Activated CD4-positive, alpha-beta T cell treated with anti-CD3 and anti-CD28 coated beads, Interleukin-2, amount 10 ng/mL, durations not matched to agents 7 days and 5 days (primary cell): Measurements from ENCODE around the gene PCGF3. TPM values are rescaled to one million over a fixed set of nuclear protein-coding genes. Genes with fewer than 3 reads are reported as not detected.
"Not testable (repeated sequence)": the region's sequence is repeated elsewhere in the genome, so short reads cannot be mapped to it uniquely, and the experiment has no call there.

Experiments used
- CTCF ChIA-PET: fragments of 350-600 bp; sonication (Branson Sonifier 250); formaldehyde crosslinking; loops from one replicate; lab custom pipeline; 2021; ENCODE audit warnings: antibody characterized with exemption; lab: Charles Lee
- POLR2A ChIA-PET: fragments of 350-600 bp; sonication (Branson Sonifier 250); formaldehyde crosslinking; loops from one replicate; lab custom pipeline; 2021; ENCODE audit warnings: antibody characterized with exemption; lab: Charles Lee
- DNase-seq: peaks from one replicate; pipeline ENCODE4 v3.0.0-alpha.2; 2020
- H3K27ac Mint-ChIP-seq: one replicate; pipeline ENCODE4 v1.8.0; 2021; ENCODE audit warnings: mild to moderate bottlenecking, moderate library complexity, mixed read lengths
- H3K27me3 Mint-ChIP-seq: one replicate; pipeline ENCODE4 v1.8.0; 2021; ENCODE audit warnings: mixed read lengths
- H3K36me3 Mint-ChIP-seq: one replicate; pipeline ENCODE4 v1.8.0; 2021; ENCODE audit warnings: low read depth, mixed read lengths
- H3K4me1 Mint-ChIP-seq: one replicate; pipeline ENCODE4 v1.8.0; 2021; ENCODE audit warnings: mixed read lengths
- H3K4me3 Mint-ChIP-seq: one replicate; pipeline ENCODE4 v1.8.0; 2021; ENCODE audit warnings: mild to moderate bottlenecking, moderate library complexity, mixed read lengths
- H3K9me3 Mint-ChIP-seq: one replicate; pipeline ENCODE4 v1.8.0; 2021; ENCODE audit warnings: mixed read lengths
- total RNA-seq, 2 experiments: library from RNA; stranded (reverse); gene quantifications; one replicate each; pipeline ENCODE4 v1.2.3, GENCODE V29; 2021

The PCGF3 gene
- total RNA-seq, 2 experiments from 2014 or later, result 34.9 to 36.8 TPM

DNA sequence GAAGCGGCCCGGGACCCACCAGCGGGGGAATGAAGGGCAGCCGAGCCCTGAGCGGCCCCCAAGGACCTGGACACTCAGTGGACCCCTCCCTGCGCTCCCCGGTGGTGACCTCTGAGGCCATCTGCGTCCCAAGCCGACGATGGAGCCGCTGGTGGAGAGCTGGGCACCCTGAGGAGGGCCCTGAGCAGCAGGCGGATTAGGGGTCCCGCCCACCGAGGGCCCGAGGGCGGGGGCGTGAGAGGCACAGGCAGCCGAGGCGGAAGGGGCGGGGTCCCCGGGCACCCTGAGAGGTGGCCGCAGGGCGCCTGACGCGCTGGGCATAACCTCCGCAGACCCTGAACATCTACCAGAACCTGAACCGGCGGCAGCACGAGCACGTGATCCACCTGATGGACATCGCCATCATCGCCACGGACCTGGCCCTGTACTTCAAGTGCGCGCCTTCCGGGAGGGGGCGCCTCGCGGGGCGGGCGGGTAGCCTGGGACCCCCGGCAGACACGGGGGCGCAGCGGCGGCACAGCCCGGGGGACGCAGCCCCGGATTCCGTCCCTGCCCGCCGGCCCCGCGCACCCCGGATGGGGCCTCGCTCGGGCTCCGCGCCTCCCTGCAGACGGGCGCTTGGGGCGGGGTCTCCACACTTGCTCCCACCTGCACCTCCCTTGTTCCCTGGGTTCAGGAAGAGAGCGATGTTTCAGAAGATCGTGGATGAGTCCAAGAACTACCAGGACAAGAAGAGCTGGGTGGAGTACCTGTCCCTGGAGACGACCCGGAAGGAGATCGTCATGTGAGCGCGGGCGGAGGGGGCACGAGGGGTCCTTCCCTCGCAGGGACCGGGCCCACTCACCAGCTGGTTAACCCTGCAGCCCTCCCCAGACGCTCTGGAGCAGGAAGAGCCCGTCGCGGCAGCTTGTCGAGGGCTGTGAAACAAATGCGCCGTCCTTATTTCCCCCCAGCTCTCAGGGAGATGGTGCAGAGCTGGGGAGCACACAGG is 41.9 kb upstream of the PCGF3 start:
- Mint-ChIP-seq H3K4me1 (peaks cover 19% of the 10 kb centered on the region), H3K36me3 (peaks cover 14% of the 10 kb centered on the region)

DNA sequence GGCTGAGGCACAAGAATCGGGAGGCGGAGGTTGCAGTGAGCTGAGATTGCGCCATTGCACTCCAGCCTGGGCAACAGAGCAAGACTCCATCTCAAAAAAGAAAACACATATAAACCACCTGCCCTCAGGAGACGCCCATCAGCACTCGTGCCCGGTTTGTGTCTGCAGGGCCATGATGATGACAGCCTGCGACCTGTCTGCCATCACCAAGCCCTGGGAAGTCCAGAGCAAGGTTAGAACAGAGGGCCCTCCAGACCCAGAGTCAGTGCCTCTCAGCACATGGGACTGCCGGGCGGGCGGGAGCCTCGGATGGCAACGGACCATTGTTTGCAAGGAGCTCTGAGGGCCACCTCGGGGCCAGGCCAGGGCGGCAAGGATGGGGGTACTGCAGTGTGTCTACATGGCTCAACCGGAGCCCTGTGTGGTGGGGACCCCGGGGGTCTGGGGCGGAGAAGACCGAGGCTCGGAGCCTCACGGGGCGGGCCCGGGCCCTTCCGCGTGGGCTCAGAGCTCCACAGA is 40.9 kb upstream of the PCGF3 start:
- H3K36me3 Mint-ChIP-seq, result peaks cover 16% of the 10 kb centered on the region
- H3K4me3 Mint-ChIP-seq, result peak overlapping the region; percentile 80
- H3K27me3 Mint-ChIP-seq, result no peaks in the 10 kb centered on the region
- no peak for DNase-seq
- H3K9me3 Mint-ChIP-seq, result peaks cover 6% of the 10 kb centered on the region
- H3K27ac Mint-ChIP-seq, result peak overlapping the region; percentile 92
- peaks cover 19% of the 10 kb centered on the region for H3K4me1 Mint-ChIP-seq
- ChIA-PET POLR2A (interaction anchor here (1.0 kb wide), 1 partner anchor 9 kb away, joined by 4 read pairs; the partner anchor contains the start of genes ATP5ME and MYL5), CTCF (interaction anchor here (0.9 to 3.6 kb wide), 2 partner anchors 9 to 19 kb away, joined by 3 to 22 read pairs; partner anchors contain the start of genes ATP5ME and MYL5)

More for the DNA sequence above, 41.9 kb upstream of the PCGF3 start:
- Mint-ChIP-seq H3K9me3 (peaks cover 12% of the 10 kb centered on the region), H3K27ac (peak overlapping the region; percentile 92), H3K4me3 (peak overlapping the region; percentile 80), H3K27me3 (no peaks in the 10 kb centered on the region)
- CTCF ChIA-PET, result interaction anchor here (0.9 to 3.6 kb wide), 3 partner anchors 10 to 20 kb away, joined by 3 to 22 read pairs (median 3); partner anchors contain the start of genes ATP5ME and MYL5
- POLR2A ChIA-PET, result interaction anchor here (1.0 kb wide), 1 partner anchor 10 kb away, joined by 4 read pairs; the partner anchor contains the start of genes ATP5ME and MYL5
- peak; percentile 81 for DNase-seq

DNA sequence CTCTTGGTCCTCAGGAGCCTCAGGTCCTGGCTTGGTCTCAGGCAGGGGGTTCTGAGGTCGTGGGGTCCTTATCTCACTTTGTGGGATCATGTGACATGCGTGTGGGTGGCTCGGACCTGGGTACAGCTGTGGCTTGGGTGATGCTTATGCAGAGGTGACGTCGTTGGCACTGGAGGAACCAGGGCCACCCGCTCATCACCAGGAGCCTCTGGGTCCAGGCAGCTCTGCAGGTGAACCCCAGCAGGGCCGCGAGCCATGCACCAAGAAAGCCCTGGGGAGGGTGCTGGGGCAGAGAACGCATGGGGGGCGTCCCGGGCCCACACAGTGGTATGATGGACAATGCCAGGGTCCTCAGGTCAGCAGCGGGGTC is 40.3 kb upstream of the PCGF3 start:
- Mint-ChIP-seq H3K9me3 (peaks cover 2% of the 10 kb centered on the region), H3K4me1 (peaks cover 19% of the 10 kb centered on the region), H3K27ac (no peak overlapping the region), H3K27me3 (no peaks in the 10 kb centered on the region), H3K4me3 (peak overlapping the region; percentile 80), H3K36me3 (peaks cover 16% of the 10 kb centered on the region)
- no peak for DNase-seq
- ChIA-PET POLR2A (no interaction called here), CTCF (interaction anchor here (3.6 kb wide), 1 partner anchor 8 kb away, joined by 22 read pairs; the partner anchor contains the start of genes ATP5ME and MYL5)

DNA sequence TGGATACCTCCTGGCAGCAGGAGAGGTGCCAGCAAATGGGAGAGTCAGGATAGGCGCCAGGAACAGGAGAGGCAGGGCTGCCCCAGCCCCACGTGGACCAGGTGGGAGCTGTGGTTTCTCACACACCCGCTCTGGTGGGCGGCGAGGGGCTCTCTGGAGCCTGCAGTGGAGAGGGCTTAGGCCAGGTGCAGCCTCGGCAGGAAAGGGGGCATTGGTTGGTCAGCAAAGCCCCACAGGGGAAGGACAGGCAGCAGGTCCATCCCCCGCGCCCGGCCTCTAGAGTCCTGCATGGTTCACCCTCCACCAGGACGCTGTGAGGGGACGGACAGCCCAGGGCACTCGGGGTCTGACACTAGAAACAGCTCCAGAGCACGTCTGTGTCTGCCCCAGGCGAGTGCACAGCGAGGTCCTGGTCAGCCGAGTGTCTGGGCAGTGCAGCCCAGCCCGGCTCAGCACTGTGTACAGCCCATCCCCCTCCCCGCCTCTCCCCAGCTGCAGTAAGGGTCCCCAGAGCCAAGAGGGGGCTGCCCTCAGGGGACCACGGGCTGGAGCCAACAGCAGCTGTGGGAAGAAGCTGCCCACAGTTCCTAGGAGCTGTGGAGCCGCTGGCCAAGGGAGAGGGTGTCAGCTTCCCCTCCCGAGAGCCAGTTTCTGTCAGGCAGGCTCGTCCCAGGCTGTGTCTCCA is 39.7 kb upstream of the PCGF3 start:
- ChIA-PET POLR2A (no interaction called here), CTCF (interaction anchor here (1.1 to 3.6 kb wide), 2 partner anchors 8 kb away, joined by 3 to 22 read pairs; partner anchors contain the start of genes ATP5ME and MYL5)
- H3K4me1 Mint-ChIP-seq, result peaks cover 19% of the 10 kb centered on the region
- DNase-seq, result no peak
- no peaks in the 10 kb centered on the region for H3K27me3 Mint-ChIP-seq
- peaks cover 2% of the 10 kb centered on the region for H3K9me3 Mint-ChIP-seq
- H3K4me3 Mint-ChIP-seq, result no peak overlapping the region
- H3K27ac Mint-ChIP-seq, result no peak overlapping the region
- peaks cover 21% of the 10 kb centered on the region for H3K36me3 Mint-ChIP-seq

DNA sequence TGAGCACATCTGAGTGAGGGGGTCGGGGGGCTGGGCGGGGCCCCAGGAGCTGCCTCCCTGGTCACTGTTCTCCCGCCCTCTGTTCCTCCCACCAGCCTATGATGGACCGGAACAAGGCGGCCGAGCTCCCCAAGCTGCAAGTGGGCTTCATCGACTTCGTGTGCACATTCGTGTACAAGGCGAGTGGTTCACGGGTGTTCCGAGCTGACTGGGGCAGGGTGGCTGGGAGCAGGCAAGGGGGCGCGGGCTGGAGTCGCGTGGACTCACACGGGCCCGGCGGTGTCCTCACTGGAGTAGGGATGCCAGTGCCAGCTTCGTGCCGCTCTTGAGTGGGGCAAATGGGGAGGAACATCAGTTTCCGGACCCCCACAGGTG is 39.2 kb upstream of the PCGF3 start:
- Mint-ChIP-seq H3K27ac (no peak overlapping the region), H3K9me3 (no peaks in the 10 kb centered on the region), H3K4me1 (peaks cover 19% of the 10 kb centered on the region), H3K36me3 (peaks cover 24% of the 10 kb centered on the region), H3K27me3 (no peaks in the 10 kb centered on the region), H3K4me3 (no peak overlapping the region)
- ChIA-PET POLR2A (no interaction called here), CTCF (interaction anchor here (0.6 to 1.1 kb wide), 2 partner anchors 8 to 161 kb away, joined by 3 read pairs; partner anchors contain the start of genes ATP5ME and MYL5)
- DNase-seq, result no peak

DNA sequence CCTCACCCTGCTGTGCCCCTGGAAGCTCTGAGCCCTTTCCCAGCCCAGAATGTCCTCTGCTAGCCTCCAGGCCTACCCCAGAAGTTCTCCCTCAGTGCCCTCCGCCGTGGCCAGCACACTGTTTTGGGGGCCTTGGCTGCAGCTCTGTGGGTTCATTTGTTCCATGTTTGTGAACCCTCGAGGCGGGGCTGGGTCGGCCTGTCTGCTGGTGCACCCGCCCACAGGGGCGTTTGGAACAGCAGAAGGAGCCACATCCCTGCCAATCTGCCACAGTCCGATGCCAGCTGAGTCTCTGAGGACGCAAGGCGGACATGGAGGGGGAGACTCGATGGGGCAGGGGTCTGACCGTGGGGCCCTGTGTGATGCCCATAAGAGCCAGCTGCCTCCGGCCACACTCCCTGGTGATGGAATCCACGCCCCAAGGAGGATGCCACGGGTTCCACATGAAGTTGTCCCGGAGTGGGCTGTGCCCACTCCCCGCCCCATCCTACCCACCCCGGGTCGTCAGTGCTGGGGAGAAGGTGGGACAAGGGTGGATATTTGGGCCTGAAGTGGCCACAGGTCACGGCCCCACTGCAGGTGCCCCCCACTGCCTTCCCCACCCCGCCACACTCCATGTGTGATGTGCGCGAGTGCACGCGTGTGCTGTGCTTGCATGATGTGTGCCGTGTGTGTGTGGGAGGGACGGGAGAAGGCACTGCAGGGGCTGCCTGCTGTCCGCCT is 38.6 kb upstream of the PCGF3 start:
- Mint-ChIP-seq H3K4me3 (no peak overlapping the region), H3K27me3 (no peaks in the 10 kb centered on the region), H3K4me1 (peaks cover 19% of the 10 kb centered on the region), H3K9me3 (no peaks in the 10 kb centered on the region), H3K36me3 (peaks cover 27% of the 10 kb centered on the region), H3K27ac (no peak overlapping the region)
- no peak for DNase-seq
- ChIA-PET POLR2A (no interaction called here), CTCF (interaction anchor here (0.6 to 1.1 kb wide), 2 partner anchors 7 to 162 kb away, joined by 3 read pairs; partner anchors contain the start of genes ATP5ME and MYL5)

DNA sequence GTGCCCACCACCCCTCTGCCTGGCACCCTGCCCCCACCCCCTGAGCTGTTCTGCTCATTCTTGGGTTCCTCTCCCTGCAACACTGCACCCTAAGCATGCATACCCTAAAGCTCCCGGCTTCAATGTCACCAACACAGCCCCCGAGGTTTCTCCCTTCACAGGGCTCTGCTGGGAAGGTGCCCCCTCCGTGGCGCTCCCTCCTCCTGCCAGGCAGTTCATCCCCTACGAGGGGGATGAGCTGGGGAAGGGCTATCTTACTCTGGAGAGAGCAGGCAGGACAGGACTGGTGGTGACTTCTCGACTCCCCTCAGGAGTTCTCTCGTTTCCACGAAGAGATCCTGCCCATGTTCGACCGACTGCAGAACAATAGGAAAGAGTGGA is 38.1 kb upstream of the PCGF3 start:
- CTCF ChIA-PET, result no interaction called here
- POLR2A ChIA-PET, result no interaction called here

DNA sequence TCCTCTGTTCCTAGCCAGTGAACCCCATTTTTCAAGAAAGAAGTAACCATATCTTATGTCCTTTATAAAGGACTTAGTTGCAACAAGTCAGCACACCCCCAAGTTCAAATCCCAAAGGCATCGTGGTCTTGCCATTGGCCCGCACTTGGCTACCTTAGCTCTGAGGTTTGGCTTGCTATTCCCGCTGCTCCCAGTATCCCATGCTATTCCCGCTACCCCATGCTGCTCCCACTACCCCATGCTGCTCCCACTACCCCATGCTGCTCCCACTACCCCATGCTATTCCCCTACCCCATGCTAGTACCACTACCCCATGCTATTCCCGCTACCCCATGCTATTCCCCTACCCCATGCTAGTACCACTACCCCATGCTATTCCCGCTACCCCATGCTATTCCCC is 37.4 kb upstream of the PCGF3 start:
- not testable (repeated sequence) for H3K4me3 Mint-ChIP-seq

More for the DNA sequence above, 38.1 kb upstream of the PCGF3 start:
- no peaks in the 10 kb centered on the region for H3K27me3 Mint-ChIP-seq
- H3K4me1 Mint-ChIP-seq, result peaks cover 20% of the 10 kb centered on the region
- H3K4me3 Mint-ChIP-seq, result no peak overlapping the region
- H3K27ac Mint-ChIP-seq, result no peak overlapping the region
- DNase-seq, result no peak
- peaks cover 25% of the 10 kb centered on the region for H3K36me3 Mint-ChIP-seq
- H3K9me3 Mint-ChIP-seq, result no peaks in the 10 kb centered on the region

DNA sequence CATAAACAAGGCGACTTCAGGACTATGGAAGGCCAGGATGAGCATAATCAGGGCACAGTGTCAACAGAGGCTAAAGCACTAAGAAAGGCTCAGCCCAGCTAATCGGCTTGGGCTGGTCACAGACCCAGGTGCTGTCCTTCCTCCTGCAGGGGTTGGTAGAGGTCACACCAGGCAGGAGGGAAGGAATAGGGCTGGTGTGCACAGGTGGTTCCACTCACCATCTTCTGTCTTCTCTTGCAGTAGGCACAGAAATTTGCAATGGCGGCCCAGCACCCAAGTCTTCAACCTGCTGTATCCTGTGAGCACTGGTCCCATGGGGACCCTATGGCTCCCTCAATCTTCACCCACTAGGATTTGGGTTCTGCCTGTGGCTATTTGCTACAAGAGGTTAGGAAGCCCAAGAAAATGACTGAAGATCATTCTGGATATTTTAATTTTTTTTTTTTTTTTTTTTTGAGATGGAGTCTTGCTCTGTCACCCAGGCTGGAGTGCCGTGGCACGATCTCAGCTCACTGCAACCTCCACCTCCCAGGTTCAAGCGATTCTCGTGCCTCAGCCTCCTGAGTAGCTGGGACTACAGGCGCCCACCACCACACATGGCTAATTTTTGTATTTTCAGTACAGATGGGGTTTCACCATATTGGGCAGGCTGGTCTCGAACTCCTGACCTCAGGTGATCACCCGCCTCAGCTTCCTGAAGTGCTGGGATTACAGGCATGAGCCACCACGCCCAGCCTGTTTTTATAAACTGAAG is 35.6 kb upstream of the PCGF3 start:
- H3K4me3 Mint-ChIP-seq, H3K27me3 Mint-ChIP-seq, H3K9me3 Mint-ChIP-seq, POLR2A ChIA-PET, CTCF ChIA-PET, DNase-seq, H3K27ac Mint-ChIP-seq: not testable (repeated sequence)
- H3K4me1 Mint-ChIP-seq, result peaks cover 14% of the 10 kb centered on the region
- H3K36me3 Mint-ChIP-seq, result peaks cover 26% of the 10 kb centered on the region

More for the DNA sequence above, 37.4 kb upstream of the PCGF3 start:
- H3K4me1 Mint-ChIP-seq, result peaks cover 21% of the 10 kb centered on the region
- POLR2A ChIA-PET, DNase-seq, H3K9me3 Mint-ChIP-seq, CTCF ChIA-PET, H3K27me3 Mint-ChIP-seq, H3K27ac Mint-ChIP-seq: not testable (repeated sequence)
- H3K36me3 Mint-ChIP-seq, result peaks cover 25% of the 10 kb centered on the region

DNA sequence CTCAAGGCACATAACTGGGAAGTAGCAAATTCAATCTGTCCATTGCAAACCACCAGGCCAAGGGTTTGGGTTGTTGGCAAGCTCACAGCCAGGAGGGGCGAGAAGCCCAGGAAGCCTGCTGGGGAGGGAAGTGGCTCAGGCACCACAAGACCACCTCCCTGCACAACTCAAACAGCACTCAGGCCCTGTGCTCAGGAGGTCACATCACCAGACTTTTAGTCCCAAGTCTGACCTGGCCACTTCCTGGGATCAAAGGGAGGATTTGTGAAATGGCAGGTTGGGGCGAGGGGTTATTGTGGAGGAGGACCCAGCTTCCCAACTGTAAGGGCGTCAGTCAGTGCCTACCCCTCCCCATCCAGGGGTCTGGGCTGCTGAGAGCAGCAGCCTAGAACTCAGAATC is 33.9 kb upstream of the PCGF3 start:
- H3K36me3 Mint-ChIP-seq, result peaks cover 26% of the 10 kb centered on the region
- no peaks in the 10 kb centered on the region for H3K9me3 Mint-ChIP-seq
- POLR2A ChIA-PET, result no interaction called here
- H3K4me1 Mint-ChIP-seq, result peaks cover 8% of the 10 kb centered on the region
- no peak for DNase-seq
- H3K4me3 Mint-ChIP-seq, result peak overlapping the region; percentile 49
- H3K27ac Mint-ChIP-seq, result peak overlapping the region; percentile 46
- no peaks in the 10 kb centered on the region for H3K27me3 Mint-ChIP-seq
- CTCF ChIA-PET, result interaction anchor here (1.4 to 2.0 kb wide), 3 partner anchors 15 to 427 kb away, joined by 3 to 4 read pairs (median 4); no protein-coding TSS in a partner anchor

DNA sequence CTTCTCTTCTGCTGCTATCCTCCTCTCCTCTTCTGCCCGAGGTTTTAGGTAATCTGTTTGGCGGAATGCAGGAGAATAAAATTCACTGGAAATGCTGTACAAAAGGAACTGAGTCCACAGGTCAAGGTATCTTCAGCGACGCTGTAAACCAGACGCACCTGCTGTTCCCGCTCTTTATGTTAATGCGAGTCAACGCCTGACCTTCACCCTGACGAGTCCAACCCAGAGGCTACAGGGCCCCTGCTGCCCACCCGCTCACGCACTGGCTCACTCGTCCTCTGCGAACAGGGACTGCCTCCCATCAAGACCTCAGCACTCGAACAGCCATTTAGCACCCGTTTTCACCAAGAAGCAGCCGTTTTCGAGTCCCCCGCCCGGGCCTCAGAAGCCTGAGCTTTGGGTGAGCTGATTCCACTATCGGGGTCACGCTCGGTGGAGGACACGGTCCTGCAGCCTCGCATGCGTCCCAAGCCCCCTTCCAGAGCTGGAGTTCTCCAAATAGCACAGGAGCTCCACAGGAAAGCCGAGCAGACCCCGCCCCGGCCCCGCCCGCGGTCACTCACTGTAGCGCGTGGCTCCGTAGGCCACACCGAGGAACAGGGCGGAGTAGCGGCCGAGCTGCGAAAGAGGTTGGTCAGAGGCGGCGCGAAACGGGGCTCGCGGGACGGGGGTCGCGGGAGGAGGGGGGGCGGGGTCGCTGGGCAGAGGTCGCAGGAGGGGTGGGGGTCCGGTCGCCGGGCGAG is 32.1 kb upstream of the PCGF3 start:
- Mint-ChIP-seq H3K4me3 (peak overlapping the region; percentile 86), H3K27ac (peak overlapping the region; percentile 88), H3K27me3 (no peaks in the 10 kb centered on the region), H3K4me1 (peaks cover 8% of the 10 kb centered on the region), H3K36me3 (peaks cover 26% of the 10 kb centered on the region), H3K9me3 (no peaks in the 10 kb centered on the region)
- DNase-seq, result peak; percentile 31
- ChIA-PET POLR2A (interaction anchor here (0.9 kb wide), 1 partner anchor 9 kb away, joined by 4 read pairs; no protein-coding TSS in a partner anchor), CTCF (interaction anchor here (0.6 to 2.5 kb wide), 7 partner anchors 7 to 545 kb away, joined by 3 to 22 read pairs (median 3); no protein-coding TSS in a partner anchor)
